GM21515 (cell line): ENCODE results near the gene PCDHGC4.
A peak's percentile ranks its signal among the peaks of the same experiment; 100 is the strongest.

ENCODE experiments used
- ATAC-seq: cut with Tn5 transposase; IDR thresholded peaks from one replicate; pipeline ENCODE4 v1.9.1; 2021; ENCODE audit not compliant: unreplicated experiment

The PCDHGC4 gene

GRCh38 chr5:141512390-141512910 is 27.6 kb downstream of the PCDHGC4 start:
- no peak for ATAC-seq

GRCh38 chr5:141512911-141513626 is 28.2 kb downstream of the PCDHGC4 start:
- no peak for ATAC-seq

GRCh38 chr5:141513627-141514329 is 28.9 kb downstream of the PCDHGC4 start:
- ATAC-seq: no peak

GRCh38 chr5:141514330-141515133 is 29.7 kb downstream of the PCDHGC4 start:
- ATAC-seq: no peak

GRCh38 chr5:141515141-141515540 is 30.3 kb downstream of the PCDHGC4 start:
- no peak for ATAC-seq

- ATAC-seq: no peak
Measured at GRCh38 chr5:141515946-141516671, 31.3 kb downstream of the PCDHGC4 start.

GRCh38 chr5:141516672-141517025 is 31.8 kb downstream of the PCDHGC4 start:
- no peak for ATAC-seq

- no peak for ATAC-seq
Measured at GRCh38 chr5:141517312-141517711, 32.5 kb downstream of the PCDHGC4 start.

- ATAC-seq: no peak
Measured at GRCh38 chr5:141517880-141518617, 33.2 kb downstream of the PCDHGC4 start.

GRCh38 chr5:141518618-141519015 is 33.8 kb downstream of the PCDHGC4 start:
- ATAC-seq: no peak

- ATAC-seq: no peak
Measured at GRCh38 chr5:141519605-141520565, 35.1 kb downstream of the PCDHGC4 start.

GRCh38 chr5:141521244-141521781 is 36.5 kb downstream of the PCDHGC4 start:
- no peak for ATAC-seq

GRCh38 chr5:141522301-141522700 is 37.5 kb downstream of the PCDHGC4 start:
- ATAC-seq: no peak

- no peak for ATAC-seq
Measured at GRCh38 chr5:141523991-141524390, 39.2 kb downstream of the PCDHGC4 start.

GRCh38 chr5:141524604-141525597 is 40.1 kb downstream of the PCDHGC4 start:
- peak; percentile 68 for ATAC-seq

GRCh38 chr5:141525653-141526052 is 40.8 kb downstream of the PCDHGC4 start:
- ATAC-seq: no peak

GRCh38 chr5:141527426-141527825 is 42.6 kb downstream of the PCDHGC4 start:
- ATAC-seq: no peak
